Kidney (tissue), 14 donors: ENCODE data around the gene OSTN. TPM values are rescaled to one million over a fixed set of nuclear protein-coding genes. Genes with fewer than 3 reads are reported as not detected.

Source experiments
- DNase-seq, 5 donors: peaks; one replicate each; pipeline ENCODE4 v3.0.0-alpha.2; 2013 to 2020
- FAIRE-seq: peaks from 2 replicates; lab custom pipeline; 2012; peaks lifted over from hg19 to GRCh38; lab: Jason Lieb, UNC
- H3K27ac ChIP-seq, 2 donors: one replicate each; pipeline ENCODE4 v1.7.0; 2013; ENCODE audit warnings: low read depth in 2 of 2, low read length in 2 of 2, inconsistent platforms in 1 of 2
- H3K27me3 ChIP-seq: one replicate; pipeline ENCODE4 v1.7.1; 2013; ENCODE audit warnings: low read length, inconsistent platforms; ENCODE audit not compliant: control insufficient read depth, insufficient read depth
- H3K36me3 ChIP-seq, 3 donors: one replicate each; pipeline versions ENCODE4 v1.7.0 to v1.7.1; 2013; ENCODE audit warnings: low read length in 3 of 3, control low read depth in 1 of 3, inconsistent platforms in 1 of 3; ENCODE audit not compliant: insufficient read depth in 3 of 3, control insufficient read depth in 2 of 3
- H3K4me1 ChIP-seq, 3 donors: one replicate each; pipeline versions ENCODE4 v1.7.0 to v1.7.1; 2013; ENCODE audit warnings: low read length in 3 of 3, inconsistent platforms in 1 of 3, low read depth in 1 of 3; ENCODE audit not compliant: control insufficient read depth in 2 of 3, insufficient read depth in 2 of 3
- H3K4me3 ChIP-seq, 3 donors: one replicate each; pipeline versions ENCODE4 v1.7.0 to v1.8.1; 2013; ENCODE audit warnings: low read length in 3 of 3, control low read depth in 1 of 3, inconsistent platforms in 1 of 3
- H3K9ac ChIP-seq, 3 donors: one replicate each; pipeline versions ENCODE4 v1.7.0 to v1.7.1; 2013; ENCODE audit warnings: low read length in 3 of 3, control low read depth in 1 of 3, inconsistent platforms in 1 of 3
- H3K9me3 ChIP-seq, 3 donors: one replicate each; pipeline versions ENCODE4 v1.7.0 to v1.7.1; 2013; ENCODE audit warnings: low read length in 3 of 3, control low read depth in 1 of 3, inconsistent platforms in 1 of 3; ENCODE audit not compliant: control insufficient read depth in 2 of 3, insufficient read depth in 1 of 3
- intact Hi-C: fragments of 100-400 bp; cut with DNase I; formaldehyde crosslinking; loops from one replicate; pipeline ENCODE4 v1.11.1; 2022
- polyA plus RNA-seq: library from polyadenylated mRNA; stranded (reverse); fragments of 350-450 nt; fragmentation: Illumina TruSeq; extraction: RNeasy Lipid Tissue Mini Kit (QIAGEN cat#74804); gene quantifications from one replicate; pipeline ENCODE4 v1.2.3, GENCODE V29; 2014; ENCODE audit warnings: low read depth, low replicate concordance; ENCODE audit not compliant: insufficient read depth
- total RNA-seq: library from RNA; stranded (reverse); fragmentation: NEBNext Ultra II Directional; extraction: Animal tissue kit (Norgen Biotek cat#: 25700); gene quantifications from one replicate; pipeline ENCODE4 v1.2.1, GENCODE V29; 2021
- TF ChIP-seq, protein P1 (sequence below): IDR thresholded peaks from 3 replicates; pipeline ENCODE4 v1.5.1; 2012; ENCODE audit warnings: mild to moderate bottlenecking, moderate library complexity, borderline replicate concordance; ENCODE audit not compliant: insufficient read depth; ENCODE audit errors: extremely low read depth
- donor health status: control.
- donor health status: control.
- donor health status: control.
- donor health status: control.
- donor health status: control.
- donor health status: DM: yes; HTN: yes; CAD: no.
- donor health status: Normal renal cell carcinoma (clear cell type).

The OSTN gene
- total and polyA plus RNA-seq, 2 donors from 2014 or later = not detected

DNA sequence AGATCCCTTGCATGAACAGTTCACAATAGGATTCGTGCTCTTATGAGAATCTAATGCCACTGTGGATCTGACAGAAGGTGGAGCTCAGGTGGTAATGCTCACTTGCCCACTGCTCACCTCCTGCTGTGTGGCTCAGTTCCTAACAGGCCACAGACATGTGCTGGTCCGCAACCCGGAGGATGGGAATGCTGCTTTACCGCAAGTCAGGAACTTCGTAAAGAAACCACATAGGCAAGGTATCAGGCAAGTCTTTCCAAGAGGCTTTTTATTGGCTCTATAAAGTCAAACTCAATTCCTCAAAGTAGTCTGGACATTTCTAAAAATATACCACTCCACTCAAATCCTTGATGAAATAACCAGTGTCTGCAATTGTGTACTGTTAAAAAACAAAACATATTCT, 56.1 kb downstream of the OSTN start:
- FAIRE-seq (no peak), DNase-seq (no peak)
- TF ChIP-seq, protein P1, sequence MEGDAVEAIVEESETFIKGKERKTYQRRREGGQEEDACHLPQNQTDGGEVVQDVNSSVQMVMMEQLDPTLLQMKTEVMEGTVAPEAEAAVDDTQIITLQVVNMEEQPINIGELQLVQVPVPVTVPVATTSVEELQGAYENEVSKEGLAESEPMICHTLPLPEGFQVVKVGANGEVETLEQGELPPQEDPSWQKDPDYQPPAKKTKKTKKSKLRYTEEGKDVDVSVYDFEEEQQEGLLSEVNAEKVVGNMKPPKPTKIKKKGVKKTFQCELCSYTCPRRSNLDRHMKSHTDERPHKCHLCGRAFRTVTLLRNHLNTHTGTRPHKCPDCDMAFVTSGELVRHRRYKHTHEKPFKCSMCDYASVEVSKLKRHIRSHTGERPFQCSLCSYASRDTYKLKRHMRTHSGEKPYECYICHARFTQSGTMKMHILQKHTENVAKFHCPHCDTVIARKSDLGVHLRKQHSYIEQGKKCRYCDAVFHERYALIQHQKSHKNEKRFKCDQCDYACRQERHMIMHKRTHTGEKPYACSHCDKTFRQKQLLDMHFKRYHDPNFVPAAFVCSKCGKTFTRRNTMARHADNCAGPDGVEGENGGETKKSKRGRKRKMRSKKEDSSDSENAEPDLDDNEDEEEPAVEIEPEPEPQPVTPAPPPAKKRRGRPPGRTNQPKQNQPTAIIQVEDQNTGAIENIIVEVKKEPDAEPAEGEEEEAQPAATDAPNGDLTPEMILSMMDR = no peak
- intact Hi-C loops = no loop called here
- Histone ChIP-seq H3K27me3 (no peaks in the 10 kb centered on the region), H3K27ac (no peak overlapping the region), H3K9me3 (no peaks in the 10 kb centered on the region), H3K9ac (no peak overlapping the region), H3K4me1 (no peaks in the 10 kb centered on the region), H3K4me3 (no peak overlapping the region), H3K36me3 (no peaks in the 10 kb centered on the region)

DNA sequence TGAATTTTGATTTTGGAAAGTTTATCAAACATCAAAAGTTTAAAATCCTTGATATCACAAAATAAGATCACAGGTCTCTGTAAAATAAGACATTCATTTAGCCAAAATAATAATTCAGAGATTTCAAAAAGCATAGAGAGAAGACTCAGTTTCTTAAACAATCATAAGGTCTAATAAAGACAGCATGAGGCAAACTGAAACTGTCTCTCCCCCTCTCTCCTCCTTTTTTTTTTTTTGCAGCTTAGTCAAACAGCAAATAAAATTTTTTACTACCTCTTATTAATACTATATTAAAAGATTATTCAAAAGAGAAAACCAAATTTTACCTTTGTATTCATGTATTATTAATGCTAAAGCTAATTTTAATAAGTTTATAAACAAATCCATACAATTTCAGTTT, 57.4 kb downstream of the OSTN start:
- H3K9ac ChIP-seq = no peak overlapping the region
- TF ChIP-seq, protein P1 = no peak
- intact Hi-C loops = no loop called here
- no peak overlapping the region for H3K27ac ChIP-seq
- FAIRE-seq (peak; percentile 73), DNase-seq (no peak)
- no peak overlapping the region for H3K4me3 ChIP-seq
- H3K9me3 ChIP-seq = no peaks in the 10 kb centered on the region
- H3K27me3 ChIP-seq = no peaks in the 10 kb centered on the region
- H3K4me1 ChIP-seq = no peaks in the 10 kb centered on the region
- H3K36me3 ChIP-seq = no peaks in the 10 kb centered on the region

- FAIRE-seq = no peak
- no peak overlapping the region for H3K27ac ChIP-seq
- H3K4me1 ChIP-seq = no peaks in the 10 kb centered on the region
- no peak overlapping the region for H3K9ac ChIP-seq
- no peaks in the 10 kb centered on the region for H3K36me3 ChIP-seq
- H3K9me3 ChIP-seq = no peaks in the 10 kb centered on the region
- no peak overlapping the region for H3K4me3 ChIP-seq
- no peak for DNase-seq
- TF ChIP-seq, protein P1 = no peak
- no peaks in the 10 kb centered on the region for H3K27me3 ChIP-seq
- intact Hi-C loops = no loop called here
Measured at GRCh38 chr3:191257286-191257685, 58.2 kb downstream of the OSTN start.

DNA sequence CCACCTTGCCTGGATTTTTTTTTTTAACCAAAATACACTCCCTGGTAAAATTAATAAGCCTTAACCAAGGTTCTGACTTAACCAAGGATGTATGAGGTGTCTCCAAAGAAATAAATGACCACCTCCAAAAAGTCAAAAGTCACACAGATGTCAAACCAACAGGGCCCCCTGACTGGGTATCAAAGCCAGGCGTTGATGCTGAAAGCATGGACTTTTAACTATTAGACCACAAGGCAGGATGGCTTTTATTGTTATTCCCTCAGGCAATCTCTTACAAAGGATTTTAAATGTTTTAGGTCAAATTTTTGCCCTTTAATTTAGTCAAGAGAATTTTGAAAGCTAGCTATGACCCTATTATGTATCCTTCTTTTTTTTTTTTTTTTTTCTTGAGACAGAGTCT, 60.4 kb downstream of the OSTN start:
- FAIRE-seq = no peak
- Histone ChIP-seq H3K4me3 (no peak overlapping the region), H3K4me1 (no peaks in the 10 kb centered on the region), H3K9ac (no peak overlapping the region), H3K36me3 (no peaks in the 10 kb centered on the region), H3K27me3 (no peaks in the 10 kb centered on the region), H3K27ac (no peak overlapping the region), H3K9me3 (no peaks in the 10 kb centered on the region)
- no peak for DNase-seq
- intact Hi-C loops = no loop called here
- TF ChIP-seq, protein P1 = no peak
